ENCODE data around the gene IGFBP3. TPM values are rescaled to one million over a fixed set of nuclear protein-coding genes. Genes with fewer than 3 reads are reported as not detected.
A peak's percentile ranks its signal among the peaks of the same experiment; 100 is the strongest.

Gene IGFBP3
- total RNA-seq, 1 donor from 2014 or later, result 1,747 TPM

DNA sequence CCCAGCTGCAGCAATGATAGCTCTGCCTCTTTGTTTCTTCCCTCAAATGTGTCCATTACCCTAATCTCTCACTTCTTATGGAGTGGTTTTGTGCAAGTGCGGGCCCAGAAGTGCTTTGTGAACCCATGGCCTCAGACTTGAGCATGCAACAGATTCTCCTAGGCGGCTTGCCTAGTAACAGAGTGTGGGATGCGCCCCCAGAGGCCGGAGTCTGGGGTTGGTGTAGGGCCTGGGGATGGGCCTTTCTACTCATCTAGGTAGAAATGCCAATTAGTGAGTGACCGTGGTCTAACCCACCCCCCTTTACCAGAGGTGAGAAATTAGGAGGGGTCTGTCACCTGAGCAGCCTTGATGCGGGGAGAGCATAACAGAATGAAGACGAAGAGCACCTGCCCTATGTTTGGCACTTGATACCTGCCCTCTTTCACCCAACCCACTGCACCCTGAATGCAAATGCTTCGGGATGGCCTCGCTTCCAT, 39.8 kb downstream of the IGFBP3 start:
- TF ChIP-seq, protein P1, sequence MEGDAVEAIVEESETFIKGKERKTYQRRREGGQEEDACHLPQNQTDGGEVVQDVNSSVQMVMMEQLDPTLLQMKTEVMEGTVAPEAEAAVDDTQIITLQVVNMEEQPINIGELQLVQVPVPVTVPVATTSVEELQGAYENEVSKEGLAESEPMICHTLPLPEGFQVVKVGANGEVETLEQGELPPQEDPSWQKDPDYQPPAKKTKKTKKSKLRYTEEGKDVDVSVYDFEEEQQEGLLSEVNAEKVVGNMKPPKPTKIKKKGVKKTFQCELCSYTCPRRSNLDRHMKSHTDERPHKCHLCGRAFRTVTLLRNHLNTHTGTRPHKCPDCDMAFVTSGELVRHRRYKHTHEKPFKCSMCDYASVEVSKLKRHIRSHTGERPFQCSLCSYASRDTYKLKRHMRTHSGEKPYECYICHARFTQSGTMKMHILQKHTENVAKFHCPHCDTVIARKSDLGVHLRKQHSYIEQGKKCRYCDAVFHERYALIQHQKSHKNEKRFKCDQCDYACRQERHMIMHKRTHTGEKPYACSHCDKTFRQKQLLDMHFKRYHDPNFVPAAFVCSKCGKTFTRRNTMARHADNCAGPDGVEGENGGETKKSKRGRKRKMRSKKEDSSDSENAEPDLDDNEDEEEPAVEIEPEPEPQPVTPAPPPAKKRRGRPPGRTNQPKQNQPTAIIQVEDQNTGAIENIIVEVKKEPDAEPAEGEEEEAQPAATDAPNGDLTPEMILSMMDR (IDR thresholded peaks at IDR 0.05), result no peak
- H3K27me3 Mint-ChIP-seq (ENCODE audit: low read depth), result no peaks in the 10 kb centered on the region
- H3K27ac Mint-ChIP-seq (ENCODE audit: unreplicated experiment), result peak overlapping the region; percentile 47
- no peak overlapping the region for H3K4me3 Mint-ChIP-seq (ENCODE audit: unreplicated experiment)
- H3K9me3 Mint-ChIP-seq (ENCODE audit: low read depth), result peaks cover 24% of the 10 kb centered on the region
- H3K4me1 Mint-ChIP-seq (ENCODE audit: low read depth), result peaks cover 27% of the 10 kb centered on the region
- H3K36me3 Mint-ChIP-seq (ENCODE audit: low read depth), result peaks cover 3% of the 10 kb centered on the region
- no peak for DNase-seq (ENCODE audit: low spot score)

DNA sequence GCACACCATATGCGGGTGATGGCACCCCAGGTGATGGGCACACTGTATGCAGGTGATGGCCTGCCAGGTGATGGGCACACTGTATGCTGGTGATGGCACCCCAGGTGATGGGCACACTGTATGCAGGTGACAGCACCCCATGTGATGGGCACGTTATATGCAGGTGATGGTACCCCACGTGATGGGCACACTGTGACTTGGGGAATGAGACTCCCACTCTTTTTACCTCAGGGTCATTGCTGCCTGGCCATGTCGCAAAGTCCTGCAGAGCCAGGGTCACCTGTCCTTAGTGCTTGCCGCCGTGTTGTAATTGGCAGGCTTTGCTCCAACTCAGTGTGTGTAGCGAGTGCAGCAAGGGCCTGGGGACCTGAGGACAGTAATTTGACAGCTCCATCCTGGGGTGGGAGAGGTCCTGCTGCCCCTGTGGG, 40.6 kb downstream of the IGFBP3 start:
- Mint-ChIP-seq H3K4me1 (ENCODE audit: low read depth) (peaks cover 19% of the 10 kb centered on the region), H3K9me3 (ENCODE audit: low read depth) (peaks cover 24% of the 10 kb centered on the region), H3K4me3 (ENCODE audit: unreplicated experiment) (no peak overlapping the region), H3K36me3 (ENCODE audit: low read depth) (peaks cover 3% of the 10 kb centered on the region), H3K27ac (ENCODE audit: unreplicated experiment) (no peak overlapping the region), H3K27me3 (ENCODE audit: low read depth) (no peaks in the 10 kb centered on the region)
- no peak for DNase-seq (ENCODE audit: low spot score)
- TF ChIP-seq, protein P1 (IDR thresholded peaks at IDR 0.05), result no peak

DNA sequence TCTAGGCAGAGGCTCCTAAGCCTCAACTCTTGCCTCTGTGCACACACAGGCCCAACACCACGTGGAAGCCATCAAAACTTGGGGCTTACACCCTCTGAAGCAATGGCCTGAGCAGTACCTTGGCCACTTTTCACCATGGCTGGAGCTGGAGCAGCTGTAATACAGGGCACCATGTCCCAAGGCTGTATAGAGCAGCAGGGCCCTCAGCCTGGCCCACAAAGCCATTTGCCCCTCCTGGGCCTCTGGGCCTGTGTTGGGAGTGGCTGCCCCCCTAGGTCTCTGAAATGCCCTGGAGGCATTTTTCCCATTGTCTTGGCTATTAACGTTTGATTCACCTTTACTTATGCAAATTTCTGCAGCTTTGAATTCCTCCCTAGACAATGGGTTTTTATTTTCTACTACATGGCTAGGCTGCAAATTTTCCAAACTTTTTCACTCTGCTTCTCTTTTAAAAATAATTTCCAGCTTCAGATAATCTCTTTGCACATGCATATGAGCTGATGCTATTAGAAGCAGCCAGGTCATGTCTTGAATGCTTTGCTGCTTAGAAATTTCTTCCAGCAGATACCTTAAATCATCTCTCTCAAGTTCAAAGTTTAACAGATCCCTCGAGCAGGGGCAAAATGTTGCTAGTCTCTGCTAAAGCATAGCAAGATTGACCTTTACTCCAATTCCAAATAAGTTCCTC, 42.5 kb downstream of the IGFBP3 start:
- H3K9me3 Mint-ChIP-seq (ENCODE audit: low read depth), result peaks cover 24% of the 10 kb centered on the region
- peaks cover 16% of the 10 kb centered on the region for H3K4me1 Mint-ChIP-seq (ENCODE audit: low read depth)
- no peak for DNase-seq (ENCODE audit: low spot score)
- TF ChIP-seq, protein P1 (IDR thresholded peaks at IDR 0.05), result no peak
- H3K4me3 Mint-ChIP-seq (ENCODE audit: unreplicated experiment), result no peak overlapping the region
- H3K27ac Mint-ChIP-seq (ENCODE audit: unreplicated experiment), result no peak overlapping the region
- peaks cover 3% of the 10 kb centered on the region for H3K36me3 Mint-ChIP-seq (ENCODE audit: low read depth)
- H3K27me3 Mint-ChIP-seq (ENCODE audit: low read depth), result no peaks in the 10 kb centered on the region

DNA sequence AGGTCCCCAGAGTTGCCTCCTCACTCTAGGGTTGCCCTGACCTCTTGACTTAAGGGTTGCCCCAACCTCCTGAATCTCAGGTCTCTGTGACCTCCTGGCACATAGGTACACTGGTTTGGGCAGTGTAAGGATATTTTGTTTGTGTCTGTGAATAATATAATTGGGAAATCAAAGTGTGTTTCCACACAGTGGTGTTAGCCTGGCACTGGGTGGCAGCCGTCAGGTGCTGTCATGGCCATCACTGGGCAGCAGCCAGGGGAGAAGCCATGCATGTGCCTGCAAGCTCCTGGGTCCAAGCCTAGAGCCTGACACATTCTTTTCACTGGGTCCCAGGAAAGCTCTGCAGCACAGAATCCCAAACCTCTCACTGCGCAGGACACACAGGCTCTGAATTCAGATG, 44.6 kb downstream of the IGFBP3 start:
- H3K4me1 Mint-ChIP-seq (ENCODE audit: low read depth), result peaks cover 11% of the 10 kb centered on the region
- no peak overlapping the region for H3K27ac Mint-ChIP-seq (ENCODE audit: unreplicated experiment)
- no peaks in the 10 kb centered on the region for H3K27me3 Mint-ChIP-seq (ENCODE audit: low read depth)
- H3K36me3 Mint-ChIP-seq (ENCODE audit: low read depth), result peaks cover 3% of the 10 kb centered on the region
- H3K4me3 Mint-ChIP-seq (ENCODE audit: unreplicated experiment), result no peak overlapping the region
- TF ChIP-seq, protein P1 (IDR thresholded peaks at IDR 0.05), result no peak
- peaks cover 24% of the 10 kb centered on the region for H3K9me3 Mint-ChIP-seq (ENCODE audit: low read depth)
- DNase-seq (ENCODE audit: low spot score), result no peak

- DNase-seq (ENCODE audit: low spot score), result no peak
- Mint-ChIP-seq H3K4me3 (ENCODE audit: unreplicated experiment) (no peak overlapping the region), H3K27me3 (ENCODE audit: low read depth) (no peaks in the 10 kb centered on the region), H3K9me3 (ENCODE audit: low read depth) (peaks cover 24% of the 10 kb centered on the region), H3K4me1 (ENCODE audit: low read depth) (peaks cover 9% of the 10 kb centered on the region), H3K27ac (ENCODE audit: unreplicated experiment) (peak overlapping the region; percentile 14), H3K36me3 (ENCODE audit: low read depth) (peaks cover 3% of the 10 kb centered on the region)
- TF ChIP-seq, protein P1 (IDR thresholded peaks at IDR 0.05), result no peak
Observed at GRCh38 chr7:45874408-45875131, 46.5 kb downstream of the IGFBP3 start.
